ENCODE results near the gene NDFIP1.

The NDFIP1 gene

DNA sequence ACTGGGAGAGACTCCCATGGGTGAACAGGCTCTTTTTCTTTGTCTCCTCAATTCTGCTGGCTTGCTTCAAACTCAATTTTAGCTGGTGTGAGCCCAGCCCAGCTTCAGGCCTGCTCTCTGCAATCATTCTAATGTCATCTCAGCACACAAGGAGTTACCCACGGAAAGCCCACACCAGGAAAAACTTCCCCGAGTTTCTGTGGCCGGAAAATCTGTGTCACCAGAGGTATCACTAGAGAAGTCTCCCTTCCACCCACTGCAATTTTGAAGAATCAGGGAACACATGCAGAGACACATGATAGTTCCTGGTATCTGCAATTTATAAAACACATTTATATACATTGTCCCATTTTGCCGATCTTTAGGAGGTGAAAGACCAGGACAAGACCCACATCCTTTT is 13.5 kb upstream of the NDFIP1 start:
- no peak for DNase-seq

- peak; percentile 28 to 63 (median 52) for DNase-seq
These were observed 12.8 kb upstream of the NDFIP1 start for GRCh38 chr5:142095651-142096330.

GRCh38 chr5:142096382-142096781 is 12.2 kb upstream of the NDFIP1 start:
- DNase-seq: no peak

DNA sequence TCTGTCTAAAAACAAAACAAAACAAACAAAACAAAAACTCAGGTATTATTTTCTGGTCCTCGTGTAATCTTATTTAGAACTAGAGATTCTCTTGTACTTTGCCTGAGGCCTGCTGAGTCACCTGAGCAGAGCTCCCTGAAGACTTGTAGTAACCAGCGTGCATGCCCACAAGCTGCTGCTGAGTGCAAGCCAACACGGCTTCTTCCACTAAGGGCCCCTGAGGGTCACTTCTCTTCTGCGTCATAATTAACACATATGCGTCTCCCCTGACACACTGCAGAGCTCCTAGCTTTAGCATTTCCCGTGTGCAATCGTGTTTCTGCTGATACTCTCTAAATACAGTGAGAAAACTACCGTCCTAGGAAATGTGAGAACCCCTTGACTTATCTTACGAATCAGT is 10.9 kb upstream of the NDFIP1 start:
- no peak for DNase-seq

DNA sequence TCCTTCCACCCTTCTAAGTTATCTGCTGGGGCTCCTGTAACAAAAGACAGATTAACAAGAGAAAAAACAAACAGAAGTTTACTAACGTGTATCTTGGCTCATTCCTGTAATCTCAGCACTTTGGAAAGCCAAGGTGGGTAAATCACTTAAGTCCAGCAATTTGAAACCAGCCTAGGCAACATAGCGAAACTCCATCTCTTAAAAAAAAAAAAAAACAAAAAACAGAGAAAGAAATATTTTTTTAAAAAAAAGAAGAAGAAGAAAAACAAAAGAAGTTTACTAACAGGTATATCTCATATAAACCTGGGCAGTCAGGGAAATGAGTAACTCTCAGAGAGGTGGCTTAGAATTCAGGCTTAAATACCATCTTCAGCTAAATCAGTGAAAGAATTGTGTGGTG is 10.3 kb upstream of the NDFIP1 start:
- no peak for DNase-seq

DNA sequence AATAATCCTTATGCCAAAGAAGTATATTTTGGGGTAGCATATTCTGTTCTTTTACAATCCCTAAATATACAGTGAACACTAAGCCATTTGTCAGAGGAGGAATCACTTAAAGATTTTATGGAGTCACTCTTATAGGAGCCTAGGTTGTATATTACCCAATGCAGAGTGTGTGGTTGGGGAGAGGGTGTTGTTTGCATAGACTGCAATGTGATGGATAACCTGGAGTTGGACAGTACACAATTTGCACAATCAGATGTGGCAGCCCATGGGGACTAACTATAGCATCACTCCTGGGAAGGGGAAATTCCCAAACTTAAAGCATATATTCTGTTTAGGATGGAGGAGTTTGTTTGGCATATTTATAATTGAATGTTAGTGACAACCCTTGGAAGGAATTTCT is 9.6 kb upstream of the NDFIP1 start:
- no peak for DNase-seq

- no peak for DNase-seq
These were observed 8.3 kb upstream of the NDFIP1 start for GRCh38 chr5:142100307-142100706.

- no peak for DNase-seq
These were observed 5.4 kb upstream of the NDFIP1 start for GRCh38 chr5:142102980-142103740.

DNA sequence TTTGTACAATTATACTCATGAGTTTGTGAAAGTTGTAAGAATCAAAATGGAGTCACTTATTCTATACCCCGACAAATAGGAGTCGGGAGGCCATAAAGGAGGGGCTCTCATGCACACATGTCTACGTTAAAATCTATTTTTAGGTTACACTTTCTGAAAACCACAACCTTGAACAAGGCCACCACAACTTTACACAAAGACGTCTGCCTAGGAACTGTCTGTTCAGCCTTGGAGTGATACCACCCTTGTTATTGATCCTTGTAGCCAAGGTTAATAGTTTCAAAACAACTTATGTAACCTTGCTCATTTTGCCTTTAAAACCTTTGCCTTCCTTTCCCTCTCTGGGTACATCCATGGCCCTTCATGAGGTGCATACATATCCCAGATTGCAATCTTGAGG is 4.1 kb upstream of the NDFIP1 start:
- no peak for DNase-seq

GRCh38 chr5:142106061-142106460 is 2.5 kb upstream of the NDFIP1 start:
- DNase-seq: no peak

DNA sequence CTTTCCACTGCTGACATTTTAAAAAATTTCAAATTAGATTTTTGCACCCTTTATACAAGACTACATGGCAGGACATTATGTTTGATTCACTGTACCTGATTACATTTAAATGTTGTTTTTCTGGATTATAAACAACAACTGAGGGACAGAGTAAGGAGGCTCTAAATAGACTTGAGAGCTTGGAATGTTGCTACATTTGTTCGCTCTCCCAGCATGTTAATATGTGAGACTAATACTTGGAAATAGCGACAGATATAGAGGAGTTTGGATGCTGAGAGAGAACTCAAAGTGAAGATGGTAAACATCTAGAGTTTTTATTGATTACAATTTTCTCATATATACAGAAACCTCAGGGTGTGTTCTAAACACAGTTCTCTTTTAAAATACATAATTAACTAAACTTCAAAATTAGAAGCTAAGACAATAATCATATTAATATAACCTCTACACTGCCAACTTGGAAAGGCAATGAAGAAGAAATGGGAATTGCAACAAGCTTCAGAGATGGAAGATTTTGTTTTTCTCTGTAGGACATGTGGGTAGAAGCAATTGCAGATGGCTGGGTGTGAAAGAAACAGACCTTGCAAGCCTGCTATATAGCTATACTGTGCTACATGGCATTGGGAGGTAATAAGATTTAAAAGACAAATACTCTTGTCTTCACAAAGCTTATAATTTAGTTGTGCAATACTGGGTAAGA is 1.4 kb upstream of the NDFIP1 start:
- no peak for DNase-seq

DNA sequence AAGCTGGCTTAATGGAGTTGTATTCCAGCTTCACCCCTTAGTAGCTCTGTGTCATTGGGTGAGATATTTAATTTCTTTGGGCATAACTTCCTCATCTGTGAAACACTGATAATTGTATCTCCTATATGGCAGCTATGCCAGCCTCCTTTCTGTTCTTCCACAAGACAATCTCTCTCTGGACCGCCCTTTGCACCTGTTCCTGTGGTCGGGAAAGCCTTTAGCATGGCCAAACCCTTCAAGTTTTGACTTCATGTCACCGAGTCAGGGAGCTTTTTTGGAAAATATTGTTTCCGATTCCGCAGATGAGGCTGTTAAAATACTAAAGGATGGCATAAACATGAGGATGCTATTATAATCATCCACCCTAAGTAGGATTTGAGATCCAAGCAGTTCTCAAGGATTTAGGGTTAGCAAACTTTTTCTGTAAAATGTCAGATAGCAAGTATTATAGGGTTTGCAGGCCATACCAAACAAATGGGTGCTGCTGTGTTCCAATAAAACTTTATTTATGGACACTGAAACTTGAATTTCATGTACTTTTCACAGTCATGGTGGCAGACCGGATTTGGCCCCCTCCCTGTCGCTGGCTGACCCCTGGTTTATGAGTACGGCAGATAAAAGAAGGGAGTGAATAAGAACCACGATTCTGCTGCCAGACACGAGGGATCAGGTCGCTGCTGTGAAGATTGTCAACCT is 695 bp upstream of the NDFIP1 start:
- no peak for DNase-seq

GRCh38 chr5:142109331-142110045 is 909 bp downstream of the NDFIP1 start:
- DNase-seq: no peak

DNA sequence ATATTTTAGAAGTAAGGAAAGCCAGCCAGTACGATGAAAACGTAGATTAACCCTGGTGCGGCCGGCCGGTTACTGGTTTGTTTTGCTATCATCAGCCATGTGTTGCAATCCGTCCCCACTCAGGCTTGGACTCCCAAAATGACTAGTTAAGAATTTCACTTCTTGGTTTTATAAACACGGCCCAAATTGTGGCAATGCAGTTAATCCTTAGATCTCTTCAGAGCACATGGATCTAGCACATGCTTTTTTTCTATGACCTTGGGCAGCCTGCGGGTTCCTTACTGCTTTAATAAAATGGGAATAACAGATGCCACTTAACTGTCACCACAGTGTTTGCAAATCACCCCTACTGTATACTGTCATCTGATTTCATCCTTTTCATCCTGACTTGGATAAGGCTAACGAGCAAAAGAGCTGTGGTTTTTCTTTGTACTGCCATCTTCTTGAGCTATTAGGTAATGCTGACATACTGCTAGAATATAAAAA is 1.5 kb downstream of the NDFIP1 start:
- DNase-seq: no peak

GRCh38 chr5:142110988-142111687 is 2.6 kb downstream of the NDFIP1 start:
- no peak for DNase-seq

- no peak for DNase-seq
These were observed 6.1 kb downstream of the NDFIP1 start for GRCh38 chr5:142114687-142115086.

DNA sequence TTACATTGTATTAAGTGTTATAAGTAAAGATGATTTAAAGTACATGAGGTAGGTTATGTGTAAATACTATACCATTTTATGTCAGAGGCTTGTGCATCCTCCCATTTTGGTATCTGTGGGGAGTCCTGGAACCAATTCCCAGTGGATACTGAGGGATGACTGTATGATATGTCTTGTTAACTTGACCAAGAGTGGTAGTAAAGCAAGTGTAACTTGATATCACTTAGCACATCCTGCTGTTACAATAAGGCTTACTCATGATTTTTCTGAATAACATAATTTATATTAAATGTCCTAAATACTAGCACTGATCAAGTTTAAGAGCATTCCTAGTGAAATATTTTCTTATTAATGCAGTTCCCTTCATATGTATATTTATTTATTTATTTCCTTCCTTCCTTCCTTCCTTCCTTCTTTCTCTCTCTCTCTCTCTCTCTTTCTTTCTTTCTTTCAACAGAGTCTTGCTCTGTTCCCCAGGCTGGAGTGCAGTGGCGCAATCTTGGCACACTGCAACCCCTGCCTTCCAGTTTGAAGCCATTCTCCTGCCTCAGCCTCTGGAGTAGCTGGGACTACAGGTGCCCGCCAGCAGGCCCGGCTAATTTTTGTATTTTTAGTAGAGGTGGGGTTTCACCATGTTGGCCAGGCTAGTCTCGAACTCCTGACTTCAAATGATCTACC is 7.5 kb downstream of the NDFIP1 start:
- no peak for DNase-seq

- DNase-seq: no peak
These were observed 9.1 kb downstream of the NDFIP1 start for GRCh38 chr5:142117579-142118151.

- DNase-seq: no peak
These were observed 9.6 kb downstream of the NDFIP1 start for GRCh38 chr5:142118155-142118686.

- no peak for DNase-seq
These were observed 10.6 kb downstream of the NDFIP1 start for GRCh38 chr5:142119051-142119625.
